ENCODE results near the gene CEL. TPM values are rescaled to one million over a fixed set of nuclear protein-coding genes. Genes with fewer than 3 reads are reported as not detected.

CEL gene
- total RNA-seq, 1 experiment from 2014 or later = 6.9 TPM

GRCh38 chr9:133067006-133067405 lies 5.2 kb downstream of the CEL start (continued):
- no peak for TF ChIP-seq CTCF (IDR thresholded peaks at IDR 0.05 in 2 of 3, conservative IDR thresholded peaks at IDR 0.05 in 1 of 3; ENCODE audit: borderline replicate concordance in 1 of 3, insufficient read depth in 1 of 3, low read depth in 2 of 3, low read length in 2 of 3)
- TF ChIP-seq YY1 (IDR thresholded peaks at IDR 0.05; ENCODE audit: extremely low read depth, insufficient replicate concordance, low read depth, low read length) = no peak
- no peak for TF ChIP-seq EGR1 (IDR thresholded peaks at IDR 0.05; ENCODE audit: low read depth)
- no peak for TF ChIP-seq EZH2phosphoT487 (IDR thresholded peaks at IDR 0.05; ENCODE audit: borderline replicate concordance)
- TF ChIP-seq RAD21 (IDR thresholded peaks at IDR 0.05; ENCODE audit: low read depth) = no peak
- TF ChIP-seq EZH2 (IDR thresholded peaks at IDR 0.05) = no peak

GRCh38 chr9:133067813-133068212 lies 6.0 kb downstream of the CEL start:
- POLR2A ChIA-PET = no interaction called here
- Histone ChIP-seq H3K4me1 (ENCODE audit: control insufficient read depth in 1 of 2, insufficient read depth in 2 of 2, low read length in 2 of 2) (no peaks in the 10 kb centered on the region), H3K9me2 (ENCODE audit: insufficient read depth) (no peaks in the 10 kb centered on the region), H3K4me3 (replicated peaks in 1 of 2; ENCODE audit: low read depth in 1 of 2, low read length in 2 of 2) (no peak overlapping the region), H4K20me1 (ENCODE audit: insufficient read depth) (no peaks in the 10 kb centered on the region), H3K27ac (ENCODE audit: low read depth, low read length) (no peak overlapping the region), H2AFZ (ENCODE audit: low read depth, low read length, poor library complexity, severe bottlenecking) (no peak overlapping the region), H3K9me3 (ENCODE audit: control insufficient read depth in 1 of 2, insufficient read depth in 1 of 2, low read depth in 1 of 2, low read length in 2 of 2) (no peaks in the 10 kb centered on the region), H3K4me2 (ENCODE audit: low read length) (no peak overlapping the region), H3K9ac (ENCODE audit: low read length) (no peak overlapping the region), H3K36me3 (ENCODE audit: control insufficient read depth in 1 of 2, insufficient read depth in 2 of 2, low read length in 2 of 2) (no peaks in the 10 kb centered on the region), H3K27me3 (ENCODE audit: insufficient read depth, low read length) (no peaks in the 10 kb centered on the region), H3K79me2 (ENCODE audit: insufficient read depth, low read length) (no peaks in the 10 kb centered on the region)
- intact Hi-C loops (cut with micrococcal nuclease) = no loop called here
- ATAC-seq = no peak
- RAD21 ChIA-PET (ENCODE audit: low non-redundant PET in 1 of 2, low total read pairs in 2 of 2, uncharacterized antibody in 2 of 2, unreplicated experiment in 2 of 2) = no interaction called here
- no TSS peak for BruUV-seq (replicated peaks)
- CTCF ChIA-PET = no interaction called here
- no peak for DNase-seq (ENCODE audit: low read depth, low spot score)
- TF ChIP-seq CTCF (IDR thresholded peaks at IDR 0.05 in 2 of 3, conservative IDR thresholded peaks at IDR 0.05 in 1 of 3; ENCODE audit: borderline replicate concordance in 1 of 3, insufficient read depth in 1 of 3, low read depth in 2 of 3, low read length in 2 of 3) (no peak), JUND (IDR thresholded peaks at IDR 0.05) (no peak), ATF3 (IDR thresholded peaks at IDR 0.05) (no peak), YY1 (IDR thresholded peaks at IDR 0.05; ENCODE audit: extremely low read depth, insufficient replicate concordance, low read depth, low read length) (no peak), EGR1 (IDR thresholded peaks at IDR 0.05; ENCODE audit: low read depth) (no peak), REST (IDR thresholded peaks at IDR 0.05; ENCODE audit: low read depth) (no peak), POLR2A (IDR thresholded peaks at IDR 0.05; ENCODE audit: borderline replicate concordance, extremely low read depth, insufficient read depth, insufficient read length) (no peak), SRF (IDR thresholded peaks at IDR 0.05; ENCODE audit: low read depth) (no peak), FOSL1 (IDR thresholded peaks at IDR 0.05; ENCODE audit: low read depth) (no peak), ZFX (IDR thresholded peaks at IDR 0.05) (no peak), ZBTB33 (IDR thresholded peaks at IDR 0.05; ENCODE audit: extremely low read depth, insufficient replicate concordance, low read length) (no peak), CEBPB (IDR thresholded peaks at IDR 0.05; ENCODE audit: low read depth) (no peak), CBX3 (IDR thresholded peaks at IDR 0.05; ENCODE audit: low read depth) (no peak)
